T47D (cell line): ENCODE results near the gene SLC25A11.
A peak's percentile ranks its signal among the peaks of the same experiment; 100 is the strongest.
"Not testable (repeated sequence)": the region's sequence is repeated elsewhere in the genome, so short reads cannot be mapped to it uniquely, and the experiment has no call there.

Experiments
- DNase-seq, 2 experiments: peaks; one replicate each; pipeline versions ENCODE4 v3.0.0 to v3.0.0-alpha.2; 2011 to 2012; ENCODE audit warnings: low read depth in 1 of 2, low spot score in 1 of 2
- JUND ChIP-seq: IDR thresholded peaks from 2 replicates; pipeline ENCODE4 v1.6.1; 2012; ENCODE audit warnings: low read depth
- in situ Hi-C: cut with HindIII; loops from 2 replicates; pipeline ENCODE4 v1.10.0; 2016; ENCODE audit warnings: low sequenced_read_pairs, low pct_unique_long_range_greater_than_20kb

SLC25A11 gene

DNA sequence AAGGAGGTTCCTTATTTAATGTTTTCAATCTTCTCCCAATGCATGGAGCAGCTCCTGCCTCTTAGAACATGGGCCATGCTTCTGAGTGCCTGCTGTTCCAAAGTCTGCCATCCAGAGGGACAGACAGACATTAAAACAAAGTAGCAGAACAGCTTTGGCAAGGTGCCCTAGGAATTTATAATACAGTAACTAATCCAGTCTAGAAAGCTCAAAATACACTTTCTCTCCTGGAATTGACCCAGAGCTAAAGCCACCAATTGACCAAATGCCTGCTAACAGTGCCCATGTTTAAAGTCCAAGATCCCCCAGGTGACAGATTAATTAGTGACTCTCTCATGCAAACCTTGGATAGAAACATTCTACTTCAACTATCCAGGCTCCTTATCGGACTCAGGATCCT lies 25.9 kb downstream of the SLC25A11 start:
- in situ Hi-C loops = no loop called here
- TF ChIP-seq JUND = no peak
- peak in 1 of 2 experiments; percentile 32 for DNase-seq

DNA sequence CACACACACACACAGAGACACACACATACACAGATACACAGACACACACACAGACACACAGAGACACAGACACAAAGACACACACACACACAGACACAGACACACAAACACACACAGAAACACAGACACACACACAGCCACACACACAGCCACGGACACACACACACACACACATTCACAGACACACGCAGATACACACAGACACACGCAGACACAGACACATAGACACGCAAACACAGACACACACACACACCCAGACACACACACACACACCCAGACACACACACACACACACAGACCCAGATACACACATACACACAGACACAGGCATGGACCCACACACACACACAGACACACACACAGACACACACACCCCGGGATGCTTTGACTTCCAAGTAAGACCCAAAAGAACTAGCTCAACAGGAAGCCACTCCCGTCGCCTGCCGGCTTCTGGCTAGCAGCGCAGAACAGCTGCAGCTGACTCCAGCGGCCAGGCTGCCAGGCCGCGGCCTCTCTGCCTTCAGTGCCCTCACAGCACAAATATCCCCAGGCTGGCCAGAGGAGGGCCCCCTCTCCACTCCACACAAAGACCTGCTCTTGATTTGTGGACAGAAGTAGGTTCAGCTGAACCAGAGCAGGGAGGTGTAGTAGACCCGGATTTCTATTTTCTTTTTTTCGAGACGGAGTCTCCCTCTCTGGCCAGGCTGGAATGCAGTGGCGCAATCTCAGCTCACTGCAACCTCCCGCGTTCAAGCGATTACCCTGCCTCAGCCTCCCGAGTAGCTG lies 30.9 kb downstream of the SLC25A11 start:
- TF ChIP-seq JUND = no peak
- in situ Hi-C loops = no loop called here
- peak in 1 of 2 experiments; percentile 91 for DNase-seq

DNA sequence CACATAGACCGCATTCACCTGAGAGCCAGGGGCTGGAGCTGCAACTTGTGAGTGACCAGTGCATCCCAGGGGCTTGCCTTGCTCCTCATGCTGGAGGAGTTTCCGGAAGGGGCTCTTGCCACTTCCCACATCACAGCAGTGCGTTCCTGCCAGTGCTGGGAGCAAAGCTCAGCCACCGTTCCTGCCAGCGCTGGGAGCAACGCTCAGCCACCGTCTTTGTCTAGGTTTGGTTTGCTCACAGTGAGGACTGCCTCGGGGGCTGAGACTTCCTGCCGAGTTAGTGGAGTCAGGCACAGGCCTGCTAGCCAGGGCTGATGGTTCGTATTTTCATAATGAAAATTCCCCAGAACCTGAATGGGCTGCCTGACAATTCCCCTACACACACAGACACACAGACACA lies 31.5 kb downstream of the SLC25A11 start:
- DNase-seq = peak in 1 of 2 experiments; percentile 59
- TF ChIP-seq JUND = no peak
- in situ Hi-C loops = no loop called here

DNA sequence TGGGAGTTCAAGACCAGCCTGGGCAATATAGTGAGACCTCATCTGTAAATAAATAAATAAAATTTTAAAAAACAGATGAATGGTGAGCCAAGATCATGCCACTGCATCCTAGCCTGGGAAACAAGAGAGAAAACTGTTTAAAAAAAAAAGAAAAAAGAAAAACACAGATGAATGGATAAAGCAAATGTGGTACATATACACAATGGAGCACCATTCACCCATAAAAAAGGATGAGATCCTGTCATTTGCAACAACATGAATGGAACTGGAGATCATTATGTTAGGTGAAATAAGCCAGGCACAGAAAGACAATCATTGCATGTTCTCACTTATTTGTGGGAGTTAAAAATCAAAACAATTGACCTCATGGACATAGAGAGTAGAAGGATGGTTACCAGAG lies 33.2 kb downstream of the SLC25A11 start:
- in situ Hi-C loops, DNase-seq: not testable (repeated sequence)

DNA sequence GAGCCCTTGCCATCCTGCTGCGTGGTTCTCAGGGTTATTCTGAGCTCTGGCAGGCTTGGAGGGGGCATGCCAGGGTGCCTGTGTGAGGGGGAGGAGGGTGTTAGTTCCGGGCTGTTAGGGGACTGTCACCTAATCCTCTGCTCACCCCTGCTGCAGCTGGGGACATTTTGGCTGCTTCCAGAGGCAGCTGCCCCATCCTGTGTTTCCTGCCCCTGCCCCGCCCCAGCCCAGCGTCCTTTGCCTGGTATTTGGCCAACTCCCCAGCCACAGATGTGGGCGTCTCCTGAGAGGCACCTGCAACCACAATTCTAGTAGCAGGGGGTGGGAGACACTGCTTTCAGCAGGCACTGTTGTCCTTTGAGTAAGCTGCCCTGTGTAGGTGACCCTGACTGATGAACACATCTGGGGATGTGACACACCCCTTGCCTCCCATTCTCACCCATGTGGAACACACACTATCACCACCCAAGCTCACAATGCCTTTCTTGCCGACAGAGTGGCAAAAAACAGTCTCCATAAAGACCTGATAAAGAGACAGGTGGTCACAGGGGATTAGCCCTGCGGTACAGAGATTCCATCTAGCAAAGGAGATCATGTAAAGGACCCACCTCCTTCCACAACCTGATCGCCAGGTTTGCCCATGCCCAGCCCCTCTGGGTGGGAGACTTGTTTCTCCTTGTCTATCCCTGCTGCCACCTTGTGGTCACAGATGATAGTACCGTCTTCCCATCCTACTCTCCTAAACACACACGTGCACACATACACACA lies 36.6 kb downstream of the SLC25A11 start, which contains the start of gene CHRNE:
CHRNE (minus strand) TSS at position 48 of the 768 bp plus-strand sequence; CDS start at position 13, 35 bp downstream.
- in situ Hi-C loops = no loop called here
- no peak for TF ChIP-seq JUND
- DNase-seq = peak in 1 of 2 experiments; percentile 82

DNA sequence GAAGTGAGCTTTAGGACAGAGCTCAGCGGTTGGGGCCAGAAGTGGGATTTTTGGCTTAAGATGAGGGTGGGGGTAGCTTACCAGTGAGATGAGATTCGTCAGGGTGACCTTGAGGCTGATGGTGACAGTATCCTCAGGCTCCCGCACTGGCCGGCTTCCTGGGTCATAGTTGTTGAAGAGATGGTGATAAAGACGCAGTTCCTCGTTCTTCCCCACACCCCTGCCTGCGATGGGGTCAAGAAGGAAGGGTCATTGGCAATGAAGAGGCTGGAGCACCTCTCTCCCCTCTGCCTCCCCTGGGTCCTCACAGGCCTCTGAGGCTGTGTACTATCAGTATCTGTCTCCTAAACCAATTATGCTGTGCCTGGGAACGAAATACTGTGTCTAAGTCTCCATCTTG lies 37.3 kb downstream of the SLC25A11 start:
- in situ Hi-C loops = no loop called here
- TF ChIP-seq JUND = no peak
- no peak for DNase-seq

DNA sequence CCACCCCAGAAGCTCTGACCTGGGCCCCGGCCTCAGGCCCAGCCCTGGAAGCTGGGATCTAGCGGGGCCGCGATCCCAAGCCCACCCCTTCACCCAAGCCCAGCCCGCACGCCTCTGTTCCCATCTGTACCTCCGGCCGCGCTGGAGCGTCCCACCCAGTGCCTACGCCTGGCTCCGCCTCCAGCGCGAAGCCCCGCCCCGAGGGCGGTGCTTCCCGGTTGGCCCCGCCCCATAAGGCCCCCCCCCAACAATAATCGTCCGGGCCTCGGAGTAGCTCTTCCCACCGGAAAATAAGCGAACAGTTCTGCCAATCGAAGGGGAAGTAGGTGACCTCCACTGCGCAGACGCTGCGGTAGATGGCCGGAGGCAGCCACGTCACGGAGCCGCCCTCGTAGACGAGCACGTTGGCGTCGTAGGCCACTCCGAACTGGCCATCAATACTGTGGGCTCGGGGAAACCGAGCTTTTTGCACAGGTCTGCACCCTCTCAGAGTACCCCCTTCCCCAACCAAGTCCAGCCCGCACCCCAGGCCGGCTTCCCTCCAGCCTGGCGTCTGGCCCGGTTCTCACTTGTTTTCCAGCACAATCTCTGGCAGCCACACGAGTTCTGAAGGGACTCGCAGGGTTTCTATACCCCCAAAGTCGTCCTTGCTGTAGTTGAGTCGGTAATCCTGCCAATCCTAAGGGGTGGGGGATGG lies 38.0 kb downstream of the SLC25A11 start:
- in situ Hi-C loops = no loop called here
- TF ChIP-seq JUND = no peak
- DNase-seq = no peak

DNA sequence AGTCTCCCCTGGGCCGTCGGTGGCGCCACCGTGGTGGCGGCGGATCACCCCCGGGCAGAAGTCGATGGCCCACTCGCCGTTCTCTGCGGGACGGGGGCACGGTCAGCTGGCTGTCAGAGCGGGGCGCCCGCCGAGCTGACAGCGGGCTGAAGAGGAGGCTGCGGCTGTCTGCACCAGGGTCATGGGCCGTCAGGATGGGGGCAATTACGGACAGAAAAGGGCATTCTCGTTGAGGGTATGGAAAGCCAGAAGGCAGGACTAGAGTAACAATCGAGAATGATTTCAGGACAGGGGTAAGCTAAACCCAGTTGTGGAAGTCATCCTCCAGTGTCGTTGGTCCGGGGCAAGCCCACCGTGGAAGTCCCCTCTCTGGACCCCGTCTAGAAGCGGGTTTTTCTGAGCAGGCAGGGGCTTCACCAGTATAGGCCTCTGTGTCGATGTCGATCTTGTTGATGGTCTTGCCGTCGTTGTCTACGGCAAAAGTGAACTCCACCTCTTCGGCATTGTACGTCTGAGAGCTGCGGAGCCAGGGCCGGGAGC lies 38.7 kb downstream of the SLC25A11 start:
- in situ Hi-C loops = no loop called here
- no peak for DNase-seq
- TF ChIP-seq JUND = no peak

DNA sequence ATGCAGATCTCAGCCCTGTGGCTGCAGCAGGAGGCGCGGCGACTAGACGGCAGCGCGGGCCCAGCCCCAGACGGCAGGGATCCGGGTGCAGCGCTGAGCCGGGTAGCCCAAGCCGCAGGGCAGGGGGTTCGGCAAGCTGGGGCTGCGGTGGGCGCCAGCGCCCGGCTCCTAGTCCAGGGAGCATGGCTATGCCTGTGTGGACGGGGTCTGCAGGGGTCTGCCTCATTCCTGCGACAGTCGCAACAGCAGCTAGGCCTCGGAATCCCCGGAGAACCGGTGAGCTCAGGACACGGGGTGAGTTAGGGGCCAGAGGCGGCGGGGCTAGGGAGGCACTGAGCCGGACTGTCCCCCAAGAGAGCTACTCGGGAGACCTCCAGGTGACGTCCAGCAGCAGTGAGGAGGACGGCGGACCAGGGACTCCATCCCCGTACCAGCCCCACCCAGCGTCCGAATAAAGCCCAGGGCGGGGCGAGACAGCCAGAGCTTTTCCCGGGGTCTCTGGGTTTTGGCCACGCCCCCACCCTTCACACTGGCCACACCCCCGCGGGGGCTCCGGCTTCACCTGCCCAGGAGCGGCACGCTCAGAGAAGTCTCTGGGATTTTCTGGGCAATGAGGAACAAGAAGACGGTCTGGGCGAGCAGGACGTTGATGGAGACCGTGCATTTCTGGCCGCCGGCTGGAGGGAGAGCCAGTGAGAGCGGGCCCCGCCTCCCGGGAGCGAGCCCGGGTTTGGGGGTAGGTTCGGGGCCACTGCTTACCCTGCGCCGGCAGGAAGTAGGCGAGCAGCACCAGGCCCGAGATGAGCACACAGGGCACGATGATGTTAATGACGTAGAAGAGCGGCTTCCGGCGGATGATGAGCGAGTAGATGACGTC lies 39.4 kb downstream of the SLC25A11 start:
- no peak for TF ChIP-seq JUND
- DNase-seq = no peak
- in situ Hi-C loops = no loop called here

DNA sequence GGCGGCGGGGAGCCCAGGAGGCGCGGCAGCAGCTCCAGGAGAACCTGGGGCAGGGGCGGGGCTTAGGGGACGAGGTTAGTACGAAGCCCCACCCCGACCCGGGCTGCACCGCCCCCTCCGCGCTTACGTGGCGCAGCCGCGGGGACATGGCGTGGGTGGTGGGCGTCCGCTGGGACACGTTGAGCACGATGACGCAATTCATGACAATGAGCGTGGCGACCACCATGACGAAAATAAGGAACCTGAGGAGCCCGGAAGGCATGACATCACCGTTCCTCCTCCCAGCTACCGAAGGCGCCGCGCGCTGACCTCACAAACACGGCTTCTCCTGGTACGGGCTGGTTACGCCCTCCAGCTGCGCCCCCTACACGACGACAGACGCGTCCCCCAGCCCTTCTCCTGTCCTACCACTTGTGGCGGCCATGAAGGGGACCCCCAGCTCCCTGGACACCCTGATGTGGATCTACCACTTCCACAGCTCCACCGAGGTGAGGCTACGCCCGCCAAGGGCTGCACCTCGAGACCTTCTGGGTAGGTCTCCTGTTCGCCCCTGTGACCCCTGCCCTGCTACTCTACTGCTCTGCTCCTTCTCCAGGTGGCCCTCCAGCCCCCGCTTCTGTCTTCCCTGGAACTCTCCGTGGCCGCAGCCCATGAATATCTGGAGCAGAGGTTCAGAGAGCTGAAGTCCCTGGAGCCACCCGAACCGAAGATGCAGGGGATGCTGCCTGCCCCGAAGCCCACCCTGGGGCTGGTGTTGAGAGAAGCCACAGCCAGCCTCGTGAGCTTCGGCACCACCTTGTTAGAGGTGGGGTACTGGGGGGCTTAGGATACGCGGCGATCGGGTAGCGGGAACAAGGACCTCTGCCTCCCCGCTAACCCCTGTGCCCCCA lies 40.3 kb downstream of the SLC25A11 start, which contains the start of gene C17orf107:
C17orf107 (plus strand) TSS at position 196 of the 890 bp plus-strand sequence; CDS start at position 423, 227 bp downstream.
- in situ Hi-C loops = no loop called here
- TF ChIP-seq JUND = no peak
- DNase-seq = no peak

DNA sequence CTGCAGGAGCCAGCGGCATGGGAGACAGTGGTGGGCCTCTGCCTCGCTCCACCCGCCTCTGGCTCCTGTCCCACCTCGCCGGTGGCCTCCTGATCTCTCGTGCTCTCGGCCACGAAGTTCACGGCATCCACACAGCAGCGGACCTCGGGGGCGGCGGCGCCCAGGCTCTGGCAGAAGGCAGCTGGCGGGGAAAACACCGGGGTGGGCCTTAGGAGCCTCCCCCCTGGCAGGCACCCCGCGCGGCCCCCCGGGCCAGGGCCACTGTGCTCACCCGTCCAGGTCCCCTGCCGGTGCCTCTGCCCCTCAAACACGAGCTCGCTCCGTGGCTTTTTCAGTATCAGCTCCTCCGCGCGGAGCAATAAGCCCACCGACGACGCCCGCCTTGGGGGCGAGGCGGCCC lies 40.9 kb downstream of the SLC25A11 start:
- no peak for TF ChIP-seq JUND
- in situ Hi-C loops = no loop called here
- DNase-seq = no peak
